Natural killer cell (primary cell): ENCODE data around the gene SLC10A2. TPM values are rescaled to one million over a fixed set of nuclear protein-coding genes. Genes with fewer than 3 reads are reported as not detected.

Experiments used
- ATAC-seq, 3 donors: fragments of 150-1000 bp in 2 of 3; fragments of 200-7000 bp in 1 of 3; cut with Tn5 transposase; 1 replicate in 1 of 3; 2 replicates in 2 of 3; pipeline ENCODE4 v1.10.0; 2021; ENCODE audit warnings: mild to moderate bottlenecking in 2 of 3, moderate library complexity in 2 of 3
- DNase-seq, 2 donors: peaks; one replicate each; pipeline versions ENCODE4 v3.0.0 to v3.0.0-alpha.2; 2013 to 2021; ENCODE audit warnings: mixed read lengths in 1 of 2
- H3K27ac ChIP-seq: one replicate; pipeline ENCODE4 v1.5.1; 2013; ENCODE audit warnings: mild to moderate bottlenecking, low read length
- H3K27me3 ChIP-seq: one replicate; pipeline ENCODE4 v1.6.1; 2013; ENCODE audit warnings: low read length; ENCODE audit not compliant: control insufficient read depth, insufficient read depth
- H3K36me3 ChIP-seq: one replicate; pipeline ENCODE4 v1.6.1; 2013; ENCODE audit warnings: low read length; ENCODE audit not compliant: control insufficient read depth, insufficient read depth
- H3K4me1 ChIP-seq: one replicate; pipeline ENCODE4 v1.6.1; 2013; ENCODE audit warnings: low read length; ENCODE audit not compliant: control insufficient read depth, insufficient read depth
- H3K4me3 ChIP-seq: one replicate; pipeline ENCODE4 v1.5.1; 2013; ENCODE audit warnings: low read length
- H3K9me3 ChIP-seq: one replicate; pipeline ENCODE4 v1.6.1; 2013; ENCODE audit warnings: low read length; ENCODE audit not compliant: control insufficient read depth, insufficient read depth
- H3K27ac Mint-ChIP-seq, 2 donors: one replicate each; pipeline ENCODE4 v1.8.0; 2022; ENCODE audit warnings: mild to moderate bottlenecking in 2 of 2, mixed read lengths in 2 of 2, moderate library complexity in 1 of 2
- H3K27me3 Mint-ChIP-seq, 2 donors: one replicate each; pipeline ENCODE4 v1.8.0; 2022; ENCODE audit warnings: low read depth in 2 of 2, mixed read lengths in 2 of 2
- H3K36me3 Mint-ChIP-seq: one replicate; pipeline ENCODE4 v1.8.0; 2022; ENCODE audit warnings: mixed read lengths
- H3K4me1 Mint-ChIP-seq, 2 donors: one replicate each; pipeline ENCODE4 v1.8.0; 2022; ENCODE audit warnings: mixed read lengths in 2 of 2
- H3K4me3 Mint-ChIP-seq: one replicate; pipeline ENCODE4 v1.8.0; 2022; ENCODE audit warnings: mild to moderate bottlenecking, moderate library complexity, mixed read lengths
- H3K9me3 Mint-ChIP-seq, 2 donors: one replicate each; pipeline ENCODE4 v1.8.0; 2022; ENCODE audit warnings: mixed read lengths in 2 of 2
- WGBS: methylation state at CpG from one replicate; pipeline ENCODE4 v1.1.7; 2013; ENCODE audit warnings: missing lambda C conversion rate; ENCODE audit not compliant: insufficient coverage; 5-methylcytosine and 5-hydroxymethylcytosine counted together
- intact Hi-C: fragments of 100-400 bp; cut with micrococcal nuclease; formaldehyde crosslinking; loops from one replicate; pipeline ENCODE4 v1.14.2; 2022
- total RNA-seq, 4 donors: library from RNA; stranded (reverse); fragments of 120-200 nt in 1 of 4; gene quantifications; one replicate each; pipeline versions ENCODE4 v1.2.3 to v1.2.4, GENCODE V29; 2013 to 2022
- TF ChIP-seq, protein P1 (sequence below): fragments of 200-600 bp; IDR thresholded peaks from one replicate; pipeline ENCODE4 v1.8.0; 2022; ENCODE audit warnings: antibody characterized with exemption

The SLC10A2 gene
- total RNA-seq, 3 donors from 2014 or later (not counting 1 experiment from before 2014, with no cell fraction given), result not detected

DNA sequence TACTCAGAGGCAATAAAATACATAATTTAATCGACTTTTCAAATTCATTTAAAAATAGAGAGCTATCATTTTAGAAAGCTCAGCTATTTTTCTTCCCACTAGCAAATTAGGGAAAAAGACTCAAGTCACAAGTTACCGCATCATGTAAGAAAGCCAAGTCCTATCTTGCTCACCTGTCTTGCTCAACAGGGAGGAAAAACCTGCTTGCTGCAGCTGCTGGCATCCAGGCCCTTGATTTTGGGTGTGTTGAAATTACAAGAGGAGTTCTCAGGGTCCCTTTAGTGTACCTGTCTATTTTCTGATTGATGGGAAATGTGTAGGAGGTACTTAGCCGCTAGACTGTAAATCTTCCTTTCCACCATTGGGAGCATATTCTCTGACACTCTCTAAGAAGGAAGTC lies 22.2 kb downstream of the SLC10A2 start:
- Histone ChIP-seq H3K9me3 (no peaks in the 10 kb centered on the region), H3K27ac (no peak overlapping the region), H3K27me3 (no peaks in the 10 kb centered on the region), H3K4me3 (no peak overlapping the region), H3K4me1 (no peaks in the 10 kb centered on the region), H3K36me3 (no peaks in the 10 kb centered on the region)
- TF ChIP-seq, protein P1, sequence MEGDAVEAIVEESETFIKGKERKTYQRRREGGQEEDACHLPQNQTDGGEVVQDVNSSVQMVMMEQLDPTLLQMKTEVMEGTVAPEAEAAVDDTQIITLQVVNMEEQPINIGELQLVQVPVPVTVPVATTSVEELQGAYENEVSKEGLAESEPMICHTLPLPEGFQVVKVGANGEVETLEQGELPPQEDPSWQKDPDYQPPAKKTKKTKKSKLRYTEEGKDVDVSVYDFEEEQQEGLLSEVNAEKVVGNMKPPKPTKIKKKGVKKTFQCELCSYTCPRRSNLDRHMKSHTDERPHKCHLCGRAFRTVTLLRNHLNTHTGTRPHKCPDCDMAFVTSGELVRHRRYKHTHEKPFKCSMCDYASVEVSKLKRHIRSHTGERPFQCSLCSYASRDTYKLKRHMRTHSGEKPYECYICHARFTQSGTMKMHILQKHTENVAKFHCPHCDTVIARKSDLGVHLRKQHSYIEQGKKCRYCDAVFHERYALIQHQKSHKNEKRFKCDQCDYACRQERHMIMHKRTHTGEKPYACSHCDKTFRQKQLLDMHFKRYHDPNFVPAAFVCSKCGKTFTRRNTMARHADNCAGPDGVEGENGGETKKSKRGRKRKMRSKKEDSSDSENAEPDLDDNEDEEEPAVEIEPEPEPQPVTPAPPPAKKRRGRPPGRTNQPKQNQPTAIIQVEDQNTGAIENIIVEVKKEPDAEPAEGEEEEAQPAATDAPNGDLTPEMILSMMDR, result no peak
- Mint-ChIP-seq H3K4me3 (no peak overlapping the region), H3K27ac (no peak overlapping the region), H3K9me3 (peaks cover 8 to 10% of the 10 kb centered on the region in 2 donors), H3K4me1 (no peaks in the 10 kb centered on the region), H3K36me3 (no peaks in the 10 kb centered on the region), H3K27me3 (no peaks in the 10 kb centered on the region)
- no peak for DNase-seq
- WGBS, result 90% methylated on average over 2 of the region's 3 CpGs
- ATAC-seq, result no peak
- intact Hi-C loops, result no loop called here

DNA sequence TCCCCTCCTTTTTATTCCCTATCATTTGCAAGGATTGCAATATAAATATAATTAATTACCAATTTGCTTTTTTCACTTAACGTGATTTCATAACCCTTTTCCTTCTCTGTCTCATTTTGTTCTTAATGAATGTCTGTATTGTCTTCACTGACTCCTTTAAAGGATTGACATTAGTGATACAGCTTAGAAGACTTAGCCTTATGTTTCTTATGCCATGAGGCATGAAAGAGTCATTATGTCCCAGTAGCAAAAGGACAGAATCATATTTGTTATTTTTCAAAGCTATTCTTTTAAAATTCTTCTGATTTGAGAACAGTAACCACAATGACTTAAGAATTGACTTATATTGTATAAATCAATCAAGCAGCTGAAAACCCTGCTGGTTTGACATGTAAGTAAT lies 26.2 kb downstream of the SLC10A2 start:
- no CpG with 5 or more reads among the region's 1 CpG for WGBS
- H3K4me3 Mint-ChIP-seq, result no peak overlapping the region
- H3K27me3 Mint-ChIP-seq, result no peaks in the 10 kb centered on the region
- H3K4me1 Mint-ChIP-seq, result no peaks in the 10 kb centered on the region
- no peak overlapping the region for H3K27ac ChIP-seq
- no peaks in the 10 kb centered on the region for H3K4me1 ChIP-seq
- intact Hi-C loops, result no loop called here
- no peaks in the 10 kb centered on the region for H3K36me3 ChIP-seq
- H3K4me3 ChIP-seq, result no peak overlapping the region
- DNase-seq (no peak), ATAC-seq (no peak)
- no peaks in the 10 kb centered on the region for H3K9me3 ChIP-seq
- H3K27me3 ChIP-seq, result no peaks in the 10 kb centered on the region
- TF ChIP-seq, protein P1, result no peak
- no peaks in the 10 kb centered on the region for H3K36me3 Mint-ChIP-seq
- no peak overlapping the region for H3K27ac Mint-ChIP-seq
- peaks cover 2% of the 10 kb centered on the region in 2 donors for H3K9me3 Mint-ChIP-seq

DNA sequence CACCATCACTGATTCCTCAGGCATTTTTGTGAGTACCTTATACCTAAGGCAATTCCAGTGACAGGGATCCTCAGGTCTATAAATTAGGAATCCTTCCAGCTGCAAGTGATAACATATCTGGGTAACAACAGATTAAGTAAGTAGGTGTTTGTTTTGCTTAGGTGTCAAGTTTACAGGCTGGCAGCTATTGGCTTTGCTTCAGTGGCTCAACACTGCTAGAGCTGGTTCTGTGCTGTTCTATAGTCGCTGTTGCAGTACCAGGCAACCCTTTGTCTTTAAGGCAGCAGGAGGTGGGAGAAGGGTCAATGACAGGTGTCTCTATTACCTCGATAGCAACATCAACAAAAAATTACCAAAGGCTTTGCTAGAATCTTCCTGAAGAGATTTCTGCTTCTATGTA lies 27.0 kb downstream of the SLC10A2 start:
- TF ChIP-seq, protein P1, result no peak
- H3K27me3 ChIP-seq, result no peaks in the 10 kb centered on the region
- H3K27ac ChIP-seq, result no peak overlapping the region
- no peaks in the 10 kb centered on the region for H3K36me3 ChIP-seq
- H3K4me1 ChIP-seq, result no peaks in the 10 kb centered on the region
- Mint-ChIP-seq H3K9me3 (no peaks in the 10 kb centered on the region), H3K27me3 (no peaks in the 10 kb centered on the region), H3K27ac (no peak overlapping the region), H3K4me3 (no peak overlapping the region), H3K36me3 (no peaks in the 10 kb centered on the region), H3K4me1 (no peaks in the 10 kb centered on the region)
- H3K9me3 ChIP-seq, result no peaks in the 10 kb centered on the region
- ATAC-seq (no peak), DNase-seq (no peak)
- intact Hi-C loops, result no loop called here
- no peak overlapping the region for H3K4me3 ChIP-seq
- 73% methylated on average over 1 of the region's 2 CpGs for WGBS

DNA sequence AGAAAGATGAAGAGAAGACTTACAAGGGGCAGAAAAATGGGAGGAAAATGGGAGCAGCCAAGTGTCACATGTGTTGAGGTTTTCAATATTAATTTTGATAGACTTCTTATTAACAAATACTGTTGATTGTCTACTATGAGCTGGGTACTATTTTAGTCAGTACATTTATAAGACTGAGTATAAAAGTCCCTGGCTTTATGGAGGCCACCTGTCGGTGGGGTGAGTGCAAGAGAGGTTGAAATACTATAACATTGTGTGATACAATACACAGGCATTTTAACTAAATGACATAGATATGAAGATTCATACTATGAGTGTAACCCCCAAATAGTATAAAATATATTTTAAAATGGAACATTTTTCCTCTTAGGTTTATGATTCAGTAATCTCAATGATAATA lies 29.9 kb downstream of the SLC10A2 start:
- H3K27me3 Mint-ChIP-seq, result no peaks in the 10 kb centered on the region
- Histone ChIP-seq H3K27me3 (no peaks in the 10 kb centered on the region), H3K4me3 (no peak overlapping the region), H3K27ac (no peak overlapping the region), H3K4me1 (no peaks in the 10 kb centered on the region), H3K36me3 (no peaks in the 10 kb centered on the region), H3K9me3 (no peaks in the 10 kb centered on the region)
- H3K9me3 Mint-ChIP-seq, result peaks cover 0 to 3% of the 10 kb centered on the region in 2 donors
- TF ChIP-seq, protein P1, result no peak
- ATAC-seq (no peak), DNase-seq (no peak)
- no peaks in the 10 kb centered on the region for H3K4me1 Mint-ChIP-seq
- no peak overlapping the region for H3K4me3 Mint-ChIP-seq
- H3K27ac Mint-ChIP-seq, result no peak overlapping the region
- intact Hi-C loops, result no loop called here
- 60% methylated on average over 1 of the region's 1 CpG for WGBS
- H3K36me3 Mint-ChIP-seq, result no peaks in the 10 kb centered on the region
